Central memory CD4-positive, alpha-beta T cell (primary cell): ENCODE results near the gene PPP2R3B.
A peak's percentile ranks its signal among the peaks of the same experiment; 100 is the strongest.
"Not testable (repeated sequence)": the region's sequence is repeated elsewhere in the genome, so short reads cannot be mapped to it uniquely, and the experiment has no call there.

Experiments used
- DNase-seq: peaks from one replicate; pipeline ENCODE4 v3.0.0; 2022

Gene PPP2R3B

DNA sequence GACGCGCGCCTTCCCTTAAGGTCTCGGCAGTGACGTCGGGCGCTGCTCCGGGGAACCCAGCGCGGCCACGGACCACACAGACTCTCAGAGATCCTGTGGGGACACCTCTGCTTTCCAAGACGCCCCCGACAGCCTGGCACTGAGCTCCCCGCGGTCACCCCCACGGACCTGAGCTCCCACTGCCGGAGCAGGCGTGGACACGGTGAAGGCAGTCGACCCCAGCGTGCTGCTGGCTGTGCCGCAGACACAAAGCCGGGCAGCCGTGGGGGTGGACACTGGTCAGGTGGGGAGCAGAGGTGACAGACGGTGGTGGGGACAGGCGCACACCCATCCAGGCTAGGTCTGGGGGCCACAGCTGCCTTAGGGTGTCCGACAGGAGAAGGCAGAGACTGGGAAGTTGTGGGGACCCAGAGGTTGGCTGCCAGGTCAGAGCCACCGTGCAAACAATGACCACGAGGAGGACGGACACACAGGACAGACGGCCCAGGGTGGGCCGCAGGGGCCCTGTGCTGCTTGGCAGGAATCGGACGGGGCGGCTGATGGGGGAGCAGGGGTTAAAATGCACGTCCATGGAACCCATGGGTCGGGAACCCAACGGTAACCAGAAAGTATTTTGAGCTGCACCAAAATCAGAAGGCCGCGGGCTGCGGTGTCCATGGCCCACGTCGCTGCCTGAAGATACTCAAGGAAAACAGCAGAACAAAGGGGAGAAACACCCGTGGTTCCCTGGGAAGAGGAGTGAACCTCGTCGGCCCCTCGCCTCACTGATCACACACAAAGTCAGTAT is 51.5 kb downstream of the PPP2R3B start:
- DNase-seq, result no peak

DNA sequence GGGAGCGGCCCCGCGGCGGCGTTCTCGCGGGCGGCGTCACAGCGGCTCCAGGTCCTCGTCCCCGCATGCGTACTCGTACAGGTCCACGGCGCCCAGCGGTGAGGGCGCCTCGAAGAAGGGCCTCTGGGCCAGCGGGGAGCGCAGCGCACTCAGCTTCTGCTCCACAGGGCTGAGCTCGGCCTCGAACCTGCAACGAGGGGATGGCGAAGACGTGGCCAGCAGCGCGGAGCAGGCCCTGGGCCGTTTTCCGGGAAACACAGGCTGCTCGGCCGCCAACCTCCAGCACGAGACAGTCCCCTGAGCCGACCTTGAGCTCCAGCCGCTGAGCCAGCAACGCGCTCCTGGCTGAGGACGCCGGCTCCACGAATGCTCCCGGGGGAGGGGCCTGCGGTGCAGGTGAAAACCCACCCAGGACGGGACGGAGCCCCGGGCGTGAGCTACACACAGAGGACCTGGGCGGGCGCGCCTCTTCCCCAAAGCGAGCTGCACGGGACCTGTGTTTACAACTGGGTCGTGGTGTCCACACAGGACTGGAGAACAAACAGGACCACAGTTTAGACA is 52.3 kb downstream of the PPP2R3B start:
- no peak for DNase-seq

DNA sequence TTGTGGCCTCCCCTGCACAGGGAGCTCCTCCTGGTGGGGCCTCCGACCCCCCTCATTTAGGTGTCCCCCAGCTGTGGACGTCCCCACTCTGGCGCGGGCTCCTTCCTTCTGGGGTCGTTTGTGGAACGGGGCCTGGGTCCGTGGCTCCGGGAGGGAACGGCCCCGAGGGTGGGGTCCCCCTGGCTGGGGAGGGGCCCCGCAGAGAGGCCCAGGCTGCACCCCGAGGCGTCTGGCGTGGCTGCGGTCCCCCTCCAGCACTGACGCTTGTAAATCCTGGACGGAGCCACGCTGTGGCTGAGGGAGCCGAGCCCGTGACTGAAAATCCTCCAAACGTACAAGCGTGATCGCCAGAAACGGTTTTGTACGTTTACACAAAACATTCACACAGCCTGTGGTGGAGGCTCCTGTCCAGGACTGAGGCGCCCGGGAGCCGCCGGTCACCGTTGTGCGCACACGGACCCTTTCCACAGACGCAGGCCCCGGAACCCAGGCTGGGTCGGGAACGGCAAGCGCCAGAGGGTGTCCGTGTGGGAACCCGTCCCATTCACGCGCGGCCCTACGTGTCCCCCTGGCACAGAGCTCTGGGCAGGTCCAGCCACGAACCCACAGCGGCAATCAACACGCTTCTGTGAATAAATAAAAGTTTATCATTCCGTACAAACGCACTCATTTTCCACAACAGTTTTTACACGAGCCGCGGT is 52.9 kb downstream of the PPP2R3B start:
- DNase-seq, result no peak

DNA sequence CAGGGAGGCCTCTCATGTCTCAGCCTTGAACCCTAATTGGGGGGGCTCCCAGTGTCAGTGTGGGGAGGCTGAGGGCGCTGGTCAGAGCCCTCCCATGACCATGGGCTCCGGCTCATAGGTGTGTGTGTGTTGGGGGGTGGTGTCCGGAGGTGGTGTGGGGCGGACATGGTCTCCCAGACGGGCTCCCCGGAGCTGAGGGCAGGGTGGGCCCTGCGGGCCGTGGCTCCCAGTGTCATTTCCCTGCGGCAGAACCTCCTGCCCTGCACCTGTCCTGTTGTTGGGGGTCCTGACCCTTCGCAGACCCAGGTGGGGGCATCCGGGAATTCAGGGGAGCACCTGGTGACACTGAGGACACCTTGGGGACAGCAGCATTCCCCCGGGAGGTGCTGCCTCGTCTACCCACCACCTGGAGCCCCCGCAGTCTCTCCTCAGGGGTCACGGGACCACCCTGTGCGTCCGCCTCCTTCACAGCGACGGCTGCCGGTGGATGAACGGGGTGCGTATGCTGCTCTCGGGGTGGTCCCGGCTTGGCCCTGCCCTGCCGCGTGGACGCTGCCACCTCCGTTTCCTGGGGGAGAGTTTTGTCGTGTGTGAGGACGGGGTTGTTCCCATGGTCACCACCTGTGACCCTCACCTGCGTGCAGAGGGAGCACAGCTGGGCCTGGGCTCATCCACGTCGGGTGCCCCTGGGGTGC is 53.6 kb downstream of the PPP2R3B start:
- DNase-seq, result no peak

DNA sequence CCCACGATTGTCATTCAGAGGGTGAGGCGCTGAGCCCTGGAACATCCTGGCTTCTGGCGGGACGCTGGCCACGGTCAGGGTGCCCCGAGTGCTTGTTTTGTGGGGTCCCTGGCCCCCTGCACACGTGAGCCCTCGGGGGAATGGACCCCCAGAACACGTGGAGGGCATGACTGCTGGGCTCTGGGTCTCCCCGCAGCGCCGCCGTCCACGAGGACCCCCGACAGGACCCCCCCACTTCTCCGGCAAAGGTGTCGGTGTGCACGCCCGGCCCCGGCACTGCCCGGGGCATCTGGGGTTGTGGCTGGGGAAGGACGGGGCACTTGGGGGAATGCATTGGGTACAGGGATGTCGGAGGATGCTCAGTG is 54.2 kb downstream of the PPP2R3B start:
- no peak for DNase-seq

DNA sequence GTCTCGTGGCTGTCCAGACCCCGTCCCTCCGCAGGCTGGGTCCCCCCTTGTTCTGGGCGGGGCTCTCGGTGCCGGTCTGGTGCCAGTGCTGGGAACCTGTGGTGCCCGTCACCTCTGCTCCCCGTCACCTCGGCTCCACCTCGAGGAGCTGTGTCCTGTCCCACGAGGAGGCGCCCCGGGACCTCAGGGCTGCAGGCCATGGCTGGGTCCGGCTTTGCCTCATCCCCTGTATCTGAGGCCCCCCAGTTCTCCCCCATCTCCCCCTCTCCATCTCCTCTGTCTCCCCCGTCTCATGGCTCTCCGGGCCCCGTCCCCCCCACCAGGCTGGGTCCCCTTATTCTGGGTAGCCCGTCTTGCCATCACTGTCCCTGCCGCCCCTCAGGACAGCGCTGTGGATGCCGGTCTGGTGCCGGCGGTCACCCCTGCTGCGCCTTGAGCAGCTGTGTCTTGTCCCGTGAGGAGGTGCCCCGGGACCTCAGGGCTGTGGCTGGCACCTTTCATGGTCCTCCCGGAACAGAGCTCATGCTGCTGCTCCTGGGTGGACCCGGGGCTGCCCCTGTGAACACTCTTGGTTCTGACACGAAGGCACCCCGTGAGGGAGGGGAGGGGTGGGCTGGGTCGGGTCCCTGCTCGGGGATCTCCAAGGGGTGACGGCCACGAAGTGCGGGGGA is 54.7 kb downstream of the PPP2R3B start:
- no peak for DNase-seq

DNA sequence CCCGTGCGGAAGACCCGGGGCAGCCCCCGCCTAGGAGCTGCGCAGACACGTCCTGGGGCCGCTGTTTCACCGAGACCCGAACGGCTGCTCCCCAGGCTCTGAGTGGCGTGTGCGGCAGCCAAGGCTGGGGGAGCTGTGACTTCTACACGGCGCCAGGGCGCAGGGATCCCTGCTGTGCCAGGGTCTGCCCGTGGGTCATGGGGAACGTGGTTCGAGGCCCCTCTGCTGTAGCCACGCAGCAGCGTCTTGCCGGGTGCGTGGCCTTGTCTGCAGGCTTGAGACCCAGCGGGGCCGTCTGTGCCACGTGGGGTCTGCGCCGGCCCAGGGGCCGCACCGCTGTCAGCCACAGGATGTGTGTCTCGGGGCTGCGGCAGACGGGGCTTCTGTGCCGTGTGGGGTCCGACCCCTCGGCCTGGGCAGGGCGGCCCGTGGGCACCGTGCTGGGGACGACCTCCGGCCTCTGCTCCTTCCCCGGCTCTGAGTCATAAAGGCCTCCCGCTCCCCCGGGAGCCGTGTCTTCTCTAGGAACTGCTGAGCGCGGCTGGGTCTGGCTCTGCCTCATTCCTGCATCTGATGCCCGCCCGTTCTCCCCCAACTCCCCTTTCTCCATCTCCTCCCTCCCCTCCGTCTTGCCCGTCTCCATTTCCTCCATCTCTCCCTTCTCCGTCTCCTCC is 55.4 kb downstream of the PPP2R3B start:
- no peak for DNase-seq

DNA sequence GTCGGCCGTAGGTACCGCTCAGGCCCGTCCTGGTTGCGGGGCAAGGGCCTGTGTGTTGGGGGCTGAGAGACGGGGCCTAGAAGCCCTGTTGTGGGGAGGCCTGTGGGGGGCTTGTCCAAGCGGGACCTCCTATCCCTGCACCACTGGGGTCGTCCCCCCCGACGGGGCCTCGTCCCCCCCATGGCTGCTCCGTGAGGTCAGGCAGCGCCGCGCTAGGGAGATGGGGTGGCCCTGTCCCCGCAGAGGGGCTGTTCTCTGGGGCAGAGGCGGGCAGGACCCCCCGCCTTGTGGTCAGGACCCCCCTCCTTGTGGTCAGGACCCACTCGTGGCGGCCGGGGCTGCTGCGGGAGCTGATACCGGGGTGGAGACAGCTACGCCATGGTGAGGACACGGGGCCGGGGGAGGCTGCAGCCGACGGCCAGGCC is 56.0 kb downstream of the PPP2R3B start:
- no peak for DNase-seq

DNA sequence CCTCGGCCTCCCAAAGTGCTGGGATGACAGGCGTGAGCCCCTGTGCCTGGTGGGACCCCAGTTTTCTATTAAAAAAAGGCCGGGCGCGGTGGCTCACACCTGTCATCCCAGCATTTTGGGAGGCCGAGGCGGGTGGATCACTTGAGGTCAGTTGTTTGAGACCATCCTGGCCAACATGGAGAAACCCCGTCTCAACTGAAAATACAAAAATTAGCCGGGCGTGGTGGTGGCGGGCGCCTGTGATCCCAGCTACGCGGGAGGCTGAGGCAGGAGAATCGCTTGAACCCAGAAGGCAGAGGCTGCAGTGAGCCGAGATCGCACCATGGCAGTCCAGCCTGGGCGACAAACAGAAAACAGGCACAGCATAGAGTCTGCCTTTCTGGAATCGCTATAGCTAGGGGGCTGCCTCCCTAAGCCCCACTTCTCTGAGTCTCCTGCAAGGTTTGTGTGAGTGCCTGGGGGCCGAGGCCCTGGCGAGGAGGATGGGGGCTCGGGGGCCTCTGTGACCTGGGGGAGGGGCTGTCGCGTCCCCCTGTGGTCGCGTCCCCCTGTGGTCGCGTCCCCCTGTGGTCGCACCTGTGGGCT is 56.5 kb downstream of the PPP2R3B start:
- DNase-seq, result not testable (repeated sequence)

DNA sequence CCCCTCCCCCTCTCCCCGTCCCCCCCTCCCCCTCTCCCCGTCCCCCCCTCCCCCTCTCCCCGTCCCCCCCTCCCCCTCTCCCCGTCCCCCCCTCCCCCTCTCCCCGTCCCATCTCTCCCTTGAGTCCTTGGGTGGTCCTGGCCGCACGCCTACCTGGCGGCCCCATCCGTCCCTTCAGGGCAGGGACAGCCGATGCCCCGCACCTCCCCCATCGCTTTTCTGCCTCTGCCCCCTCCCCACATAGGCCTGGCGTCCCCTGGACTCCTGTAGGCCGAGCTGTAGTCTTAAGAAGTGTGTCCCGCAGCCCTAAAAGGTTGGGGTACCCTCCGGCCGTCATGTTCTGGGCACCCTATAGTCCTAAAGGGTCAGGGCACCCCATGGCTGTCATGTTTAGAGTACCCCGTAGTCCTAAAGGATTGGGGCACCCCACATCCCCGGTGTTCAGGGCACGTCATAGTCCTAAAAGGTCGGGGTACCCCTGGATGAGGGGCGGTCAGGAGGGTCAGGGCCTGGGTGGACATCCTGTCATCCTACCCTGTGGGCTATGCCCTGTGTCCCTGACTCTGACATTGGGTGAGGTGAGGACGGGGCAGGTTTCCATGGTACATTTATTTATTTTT is 57.3 kb downstream of the PPP2R3B start:
- DNase-seq, result no peak

DNA sequence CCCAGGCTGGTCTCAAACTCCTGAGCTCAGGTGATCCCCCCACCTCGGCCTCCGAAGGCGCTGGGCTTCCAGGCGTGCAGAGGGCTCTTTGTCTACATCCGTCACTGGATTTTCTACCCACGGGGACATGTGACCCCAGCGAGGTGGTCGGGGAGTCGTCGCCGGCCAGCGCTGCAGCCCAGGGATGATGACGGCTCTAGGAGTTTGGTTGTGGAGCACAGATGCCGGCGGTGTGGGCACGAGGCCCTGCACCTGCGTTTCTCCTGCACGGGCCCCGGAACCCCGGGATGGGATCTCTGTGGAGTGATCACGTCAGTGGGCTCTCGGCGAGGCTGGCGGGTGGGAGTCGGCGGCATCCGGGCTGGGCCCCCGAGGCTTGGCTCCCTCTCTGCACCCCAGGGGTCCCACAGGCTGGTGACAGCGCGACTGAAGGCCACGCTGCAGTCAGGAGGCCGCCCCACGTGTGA is 59.0 kb downstream of the PPP2R3B start:
- DNase-seq, result no peak

DNA sequence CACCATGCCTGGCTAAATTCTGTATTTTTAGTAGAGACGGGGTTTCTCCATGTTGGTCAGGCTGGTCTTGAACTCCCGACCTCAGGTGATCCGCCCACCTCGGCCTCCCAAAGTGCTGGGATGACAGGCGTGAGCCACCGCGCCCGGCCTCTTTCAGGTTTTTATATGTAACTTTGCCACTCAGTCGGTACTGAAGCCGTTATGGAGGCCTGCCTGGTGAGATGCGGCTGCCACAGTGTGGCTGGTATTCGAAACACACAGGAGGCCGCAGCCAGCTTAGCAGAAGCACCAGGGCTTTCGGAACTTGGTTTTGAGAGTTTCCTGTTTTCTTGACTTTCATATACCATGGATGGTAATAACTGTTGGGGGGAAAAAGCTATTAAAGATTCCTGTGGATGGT is 62.0 kb downstream of the PPP2R3B start:
- not testable (repeated sequence) for DNase-seq

DNA sequence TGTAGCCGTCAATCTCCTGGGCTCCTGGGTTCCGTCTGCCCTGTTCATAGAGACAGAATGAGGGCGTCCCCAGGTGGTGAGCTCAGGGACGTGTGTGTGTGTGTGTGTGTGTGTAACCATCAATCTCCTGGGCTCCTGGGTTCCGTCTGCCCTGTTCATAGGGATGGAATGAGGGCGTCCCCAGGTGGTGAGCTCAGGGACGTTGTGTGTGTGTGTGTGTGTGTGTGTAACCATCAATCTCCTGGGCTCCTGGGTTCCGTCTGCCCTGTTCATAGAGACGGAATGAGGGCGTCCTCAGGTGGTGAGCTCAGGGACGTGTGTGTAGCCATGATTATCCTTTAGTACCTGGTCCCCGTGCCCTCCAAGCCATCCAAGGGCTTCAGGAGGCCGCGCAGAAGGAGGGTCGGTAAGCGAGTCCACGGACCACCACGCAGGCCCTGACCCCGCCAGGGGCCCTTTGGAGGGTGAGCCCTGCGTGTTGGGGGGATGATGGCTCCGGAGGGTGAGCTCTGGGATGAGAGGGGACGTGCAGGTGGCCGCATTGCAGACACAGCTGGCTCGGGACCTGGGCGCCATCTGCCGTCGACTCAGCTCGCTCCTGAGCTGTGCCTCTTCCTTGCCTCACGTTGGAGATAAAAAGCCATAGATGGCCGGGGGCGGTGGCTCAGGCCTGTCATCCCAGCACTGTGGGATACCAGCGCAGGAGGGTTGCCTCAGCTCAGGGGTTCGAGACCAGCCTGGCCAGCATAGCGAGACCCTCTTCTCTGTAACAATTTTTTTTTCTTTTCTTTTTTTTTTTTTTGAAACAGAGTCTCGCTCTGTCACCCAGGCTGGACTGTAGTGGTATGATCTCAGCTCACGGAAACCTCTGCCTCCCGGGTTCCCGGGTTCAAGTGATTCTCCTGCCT is 62.7 kb downstream of the PPP2R3B start:
- DNase-seq, result no peak

DNA sequence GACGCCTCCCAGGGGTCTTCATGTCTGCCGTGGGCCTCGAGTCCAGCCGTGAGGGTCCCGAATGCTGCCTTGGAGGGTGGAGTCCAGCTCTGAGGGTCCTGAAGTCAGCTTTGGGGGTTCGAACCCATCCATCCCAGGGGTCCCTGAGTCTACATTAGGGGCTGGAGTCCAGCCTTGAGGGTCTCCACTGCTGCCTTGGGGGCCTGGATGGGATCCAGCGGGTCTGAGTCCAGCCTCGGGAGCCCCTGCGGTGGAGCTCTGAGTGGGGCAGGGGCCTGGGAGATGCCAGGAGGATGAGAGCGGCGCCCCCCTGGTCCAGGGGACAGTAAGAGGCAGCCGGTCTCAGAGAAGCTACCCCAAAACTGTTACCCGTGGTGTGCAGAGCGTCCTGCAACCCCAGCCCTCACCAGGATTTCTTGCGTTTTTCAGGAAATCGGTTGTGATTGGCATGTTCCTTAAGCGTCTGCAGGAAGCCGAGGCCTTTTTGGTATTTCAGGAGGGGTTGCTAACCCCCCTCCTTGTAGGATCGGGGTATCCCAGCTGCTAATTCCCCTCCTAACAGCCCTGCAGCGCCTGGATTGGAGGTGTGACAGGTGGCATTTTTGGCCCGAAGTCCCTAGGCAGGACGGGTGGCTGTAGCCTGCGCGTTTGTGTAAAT is 66.5 kb downstream of the PPP2R3B start:
- DNase-seq, result no peak

DNA sequence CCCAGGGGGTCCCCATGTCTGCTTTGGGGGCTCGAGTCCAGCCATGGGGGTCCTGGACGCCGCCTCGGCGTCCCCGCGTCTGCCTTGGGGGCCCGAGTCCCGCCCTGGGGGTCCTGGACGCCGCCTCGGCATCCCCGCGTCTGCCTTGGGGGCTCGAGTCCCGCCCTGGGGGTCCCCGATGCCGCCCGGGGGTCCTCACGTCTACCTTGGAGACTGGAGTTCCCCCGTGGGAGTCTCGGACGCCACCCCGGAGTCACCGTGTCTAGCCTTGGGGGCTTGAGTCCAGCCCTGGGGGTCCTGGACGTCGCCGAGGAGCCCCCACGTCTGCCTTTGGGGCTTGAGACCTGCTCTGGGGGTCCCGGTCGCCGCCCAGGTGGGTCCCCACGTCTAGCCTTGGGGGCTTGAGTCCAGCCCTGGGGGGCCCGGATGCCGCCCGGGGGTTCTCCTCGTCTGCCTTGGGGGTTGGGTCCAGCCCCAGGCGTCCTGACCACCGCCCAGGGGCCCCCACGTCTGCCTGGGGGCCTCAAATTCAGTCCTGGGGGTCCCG is 67.1 kb downstream of the PPP2R3B start:
- no peak for DNase-seq

DNA sequence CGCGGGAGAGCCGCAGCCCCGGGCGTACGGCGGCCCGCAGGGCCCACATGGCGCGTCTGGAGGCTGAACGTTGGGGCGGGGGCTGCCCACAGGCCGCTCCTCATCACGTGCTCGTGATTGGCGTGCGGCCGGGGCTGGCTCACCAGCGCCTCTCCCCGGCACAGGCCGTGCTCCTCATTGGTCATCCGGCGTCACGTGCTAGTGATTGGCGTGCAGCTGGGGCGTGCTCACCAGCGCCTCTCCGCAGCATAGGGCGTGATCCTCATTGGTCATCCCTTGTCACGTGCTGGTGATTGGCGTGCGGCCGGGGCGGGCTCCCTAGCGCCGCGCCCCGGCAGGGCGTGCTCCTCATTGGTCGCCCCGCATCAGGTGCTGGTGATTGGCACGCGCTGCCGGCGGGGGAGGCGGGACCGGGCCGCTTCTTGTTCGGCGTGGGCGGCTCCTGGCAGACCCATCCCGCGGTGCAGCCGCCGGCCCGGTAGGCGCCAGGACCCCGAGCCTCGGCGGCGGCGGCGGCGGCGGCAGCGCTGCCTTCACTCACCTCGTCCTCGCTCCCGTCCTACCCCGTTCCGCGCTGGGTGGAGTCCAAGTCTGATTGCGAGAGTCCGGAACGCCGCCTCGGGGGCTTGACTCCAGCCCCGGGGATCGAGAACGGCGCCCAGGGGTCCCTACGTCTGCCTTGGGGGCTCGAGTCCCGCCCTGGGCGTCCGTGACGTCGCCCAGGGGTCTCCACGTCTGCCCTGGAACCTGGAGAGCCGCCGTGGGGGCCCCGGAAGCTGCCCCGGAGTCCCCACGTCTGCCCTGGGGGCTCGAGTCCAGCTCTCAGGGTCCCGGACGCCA is 67.7 kb downstream of the PPP2R3B start, which contains the start of gene GTPBP6:
Gene GTPBP6 (minus strand): TSS at position 58 of the 840 bp plus-strand sequence. CDS start 9 bp downstream, at position 49.
- DNase-seq, result peak; percentile 99

DNA sequence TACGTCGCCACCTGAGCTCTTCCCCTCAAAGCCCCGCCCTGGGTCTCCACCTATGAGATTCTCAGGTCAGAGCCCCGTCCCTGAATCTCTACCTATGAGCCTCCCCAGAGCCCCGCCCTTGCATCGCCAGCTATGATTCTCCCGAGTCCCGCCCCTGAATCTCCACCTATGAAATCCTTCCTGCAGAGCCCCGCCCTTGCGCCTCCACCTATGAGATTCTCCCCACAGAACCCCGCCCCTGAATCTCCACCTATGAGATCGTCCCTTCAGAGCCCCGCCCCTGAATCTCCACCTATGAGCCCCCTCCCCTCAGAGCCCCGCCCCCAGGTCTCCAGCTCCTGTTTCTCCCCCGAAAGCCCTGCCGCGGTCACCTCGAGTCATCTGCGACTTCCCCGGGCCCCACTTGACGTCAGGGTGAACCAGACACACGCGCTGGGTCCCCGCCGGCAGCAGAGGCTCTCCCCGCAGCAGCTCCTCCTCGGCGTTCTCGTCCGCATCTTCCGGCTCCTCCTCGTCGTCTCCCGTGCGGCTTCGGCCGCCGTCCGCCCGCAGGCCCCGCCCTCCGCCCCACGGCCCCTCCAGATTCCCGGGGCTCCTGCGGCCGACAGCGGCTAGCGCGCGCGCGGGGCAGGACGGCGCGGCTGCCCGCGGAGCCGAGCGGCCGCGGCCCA is 68.5 kb downstream of the PPP2R3B start:
- peak; percentile 99 for DNase-seq
